SU-DHL-6 (cell line): ENCODE data around the gene RPL7A.

Source experiments
- H2AFZ ChIP-seq: fragments of 200-600 bp; sonication (generic); 2 replicates; pipeline ENCODE4 v1.6.1; 2014; ENCODE audit warnings: low read depth, mild to moderate bottlenecking, moderate library complexity, mixed read lengths, antibody characterized with exemption, low read length; ENCODE audit not compliant: severe bottlenecking
- H3F3A ChIP-seq: fragments of 200-600 bp; shearing (Covaris generic); 2 replicates; pipeline ENCODE4 v1.6.0; 2016; ENCODE audit warnings: antibody characterized with exemption, mild to moderate bottlenecking; ENCODE audit not compliant: insufficient read depth
- H3K27ac ChIP-seq: fragments of 200-600 bp; sonication (generic); 2 replicates; pipeline ENCODE4 v1.5.1; 2016; ENCODE audit warnings: low read depth, mild to moderate bottlenecking, low read length, moderate library complexity, mixed read lengths
- H3K27me3 ChIP-seq: fragments of 200-600 bp; sonication (generic), shearing (Covaris generic); 2 replicates; pipeline ENCODE4 v1.6.0; 2014; ENCODE audit warnings: mild to moderate bottlenecking, low read length
- H3K36me3 ChIP-seq: fragments of 200-600 bp; sonication (generic); 2 replicates; pipeline ENCODE4 v1.6.1; 2014; ENCODE audit warnings: mild to moderate bottlenecking, low read length, mixed read lengths
- H3K4me2 ChIP-seq: fragments of 300-600, 200-600 bp; shearing (Covaris generic), sonication (generic); 2 replicates; pipeline ENCODE4 v1.6.0; 2014; ENCODE audit warnings: low read length, low read depth, mild to moderate bottlenecking; ENCODE audit not compliant: poor library complexity, severe bottlenecking
- H3K4me3 ChIP-seq: fragments of 200-600 bp; sonication (generic); 2 replicates; pipeline ENCODE4 v1.5.1; 2014; ENCODE audit warnings: antibody characterized with exemption, low read length, mild to moderate bottlenecking, mixed read lengths; ENCODE audit not compliant: insufficient read depth, poor library complexity, severe bottlenecking
- H3K79me2 ChIP-seq: fragments of 200-600 bp; sonication (generic); 2 replicates; pipeline ENCODE4 v1.6.1; 2014; ENCODE audit warnings: mild to moderate bottlenecking, low read length, moderate library complexity; ENCODE audit not compliant: insufficient read depth
- H3K9ac ChIP-seq: fragments of 200-600 bp; sonication (generic); 2 replicates; pipeline ENCODE4 v1.7.0; 2014; ENCODE audit warnings: mild to moderate bottlenecking, low read length
- H3K9me2 ChIP-seq: fragments of 200-600 bp; sonication (generic); replicated peaks from 2 replicates; pipeline ENCODE4 v1.6.1; 2014; ENCODE audit warnings: low read length; ENCODE audit not compliant: insufficient read depth
- H3K9me3 ChIP-seq: fragments of 200-600 bp; sonication (generic); 2 replicates; pipeline ENCODE4 v1.6.1; 2014; ENCODE audit warnings: low read length, mixed read lengths; ENCODE audit not compliant: insufficient read depth
- H4K20me1 ChIP-seq: fragments of 200-600 bp; sonication (generic); 2 replicates; pipeline ENCODE4 v1.6.1; 2014; ENCODE audit warnings: low read depth, mild to moderate bottlenecking, antibody characterized with exemption, low read length, moderate library complexity, mixed read lengths
- CTCF ChIP-seq: fragments of 200-600 bp; sonication (generic); IDR thresholded peaks from one replicate; pipeline ENCODE4 v1.5.1; 2017; ENCODE audit warnings: antibody characterized with exemption, mild to moderate bottlenecking, low read length, moderate library complexity; ENCODE audit not compliant: insufficient read depth, poor library complexity, severe bottlenecking
- EZH2phosphoT487 ChIP-seq: fragments of 200-600 bp; sonication (generic), shearing (Covaris generic); conservative IDR thresholded peaks from 2 replicates; pipeline ENCODE4 v1.6.1; 2018; ENCODE audit warnings: mild to moderate bottlenecking, antibody characterized with exemption, low read length, moderate library complexity, mixed read lengths

Gene RPL7A

GRCh38 chr9:133340256-133340655, 7.8 kb upstream of the RPL7A start:
- H3K4me3 ChIP-seq, result no peak overlapping the region
- H4K20me1 ChIP-seq, result no peaks in the 10 kb centered on the region
- H3K4me2 ChIP-seq, result no peak overlapping the region
- no peaks in the 10 kb centered on the region for H3K9me3 ChIP-seq
- H3K27ac ChIP-seq, result no peak overlapping the region
- H3K9ac ChIP-seq, result no peak overlapping the region
- peaks cover 9% of the 10 kb centered on the region for H3F3A ChIP-seq
- no peaks in the 10 kb centered on the region for H3K27me3 ChIP-seq
- no peaks in the 10 kb centered on the region for H3K9me2 ChIP-seq
- no peak for TF ChIP-seq EZH2phosphoT487
- peaks cover 7% of the 10 kb centered on the region for H3K79me2 ChIP-seq
- H3K36me3 ChIP-seq, result no peaks in the 10 kb centered on the region
- no peak overlapping the region for H2AFZ ChIP-seq

- Histone ChIP-seq H3K79me2 (peaks cover under 1% of the 10 kb centered on the region; the same call in 1 of the 2 replicates), H3K9me3 (no peaks in the 10 kb centered on the region), H3K9me2 (no peaks in the 10 kb centered on the region), H3K9ac (no peak overlapping the region), H3K27me3 (no peaks in the 10 kb centered on the region), H3F3A (peaks cover 9% of the 10 kb centered on the region), H3K4me2 (no peak overlapping the region), H3K4me3 (no peak overlapping the region), H2AFZ (no peak overlapping the region), H3K36me3 (no peaks in the 10 kb centered on the region), H4K20me1 (no peaks in the 10 kb centered on the region), H3K27ac (no peak overlapping the region)
- TF ChIP-seq EZH2phosphoT487, result no peak
- no peak for TF ChIP-seq CTCF
Observed at GRCh38 chr9:133340916-133341315, 7.1 kb upstream of the RPL7A start.

- H3K4me2 ChIP-seq, result no peak overlapping the region
- H3K27me3 ChIP-seq, result no peaks in the 10 kb centered on the region
- H3K9me3 ChIP-seq, result no peaks in the 10 kb centered on the region
- no peaks in the 10 kb centered on the region for H3K9me2 ChIP-seq
- H2AFZ ChIP-seq, result no peak overlapping the region
- H3K36me3 ChIP-seq, result no peaks in the 10 kb centered on the region
- TF ChIP-seq CTCF, result no peak
- TF ChIP-seq EZH2phosphoT487, result no peak
- H4K20me1 ChIP-seq, result no peaks in the 10 kb centered on the region
- peaks cover 6% of the 10 kb centered on the region for H3K79me2 ChIP-seq
- no peak overlapping the region for H3K9ac ChIP-seq
- H3K27ac ChIP-seq, result no peak overlapping the region
- peaks cover 9% of the 10 kb centered on the region for H3F3A ChIP-seq
- no peak overlapping the region for H3K4me3 ChIP-seq
Observed at GRCh38 chr9:133341369-133342068, 6.5 kb upstream of the RPL7A start.

GRCh38 chr9:133342069-133342406, 6.0 kb upstream of the RPL7A start:
- H3K4me3 ChIP-seq, result no peak overlapping the region
- no peaks in the 10 kb centered on the region for H3K27me3 ChIP-seq
- no peaks in the 10 kb centered on the region for H3K36me3 ChIP-seq
- no peaks in the 10 kb centered on the region for H4K20me1 ChIP-seq
- no peak overlapping the region for H3K9ac ChIP-seq
- H3K9me2 ChIP-seq, result no peaks in the 10 kb centered on the region
- no peak overlapping the region for H3K4me2 ChIP-seq
- H3K79me2 ChIP-seq, result peaks cover 11% of the 10 kb centered on the region
- H3K27ac ChIP-seq, result no peak overlapping the region
- no peak overlapping the region for H2AFZ ChIP-seq
- no peaks in the 10 kb centered on the region for H3K9me3 ChIP-seq
- peaks cover 8% of the 10 kb centered on the region for H3F3A ChIP-seq
- TF ChIP-seq CTCF (no peak), EZH2phosphoT487 (no peak)
